ENCODE measurements around the gene GAS7. TPM values are rescaled to one million over a fixed set of nuclear protein-coding genes. Genes with fewer than 3 reads are reported as not detected.

GAS7 gene
- total and polyA plus RNA-seq, 2 of the 13 experiments (the other 11 are each of a cell fraction or from before 2014, with no cell fraction given) = 1.0 to 5.2 TPM

GRCh38 chr17:10116267-10116666, 82.1 kb downstream of the GAS7 start:
- POLR2A ChIA-PET = no interaction called here
- Histone ChIP-seq H3K4me1 (ENCODE audit: insufficient read depth, low read length) (no peaks in the 10 kb centered on the region), H3K79me2 (ENCODE audit: insufficient read depth, low read length) (no peaks in the 10 kb centered on the region), H3K9me3 (ENCODE audit: low read length) (no peaks in the 10 kb centered on the region), H3K36me3 (replicated peaks in 1 of 2; ENCODE audit: control insufficient read depth in 1 of 2, insufficient read depth in 2 of 2, low read length in 2 of 2) (no peaks in the 10 kb centered on the region), H3K4me2 (ENCODE audit: low read depth, low read length) (no peak overlapping the region), H3K4me3 (replicated peaks in 1 of 3; ENCODE audit: insufficient read depth in 1 of 3, low read depth in 2 of 3, low read length in 3 of 3) (no peak overlapping the region), H2AFZ (ENCODE audit: low read length) (no peak overlapping the region), H3K27ac (ENCODE audit: extremely low read length, insufficient read depth, low read length) (no peak overlapping the region), H3K27me3 (ENCODE audit: control insufficient read depth in 1 of 2, insufficient read depth in 2 of 2, low read length in 2 of 2) (peaks cover 0 to 18% of the 10 kb centered on the region in 2 experiments; a peak in 3 of 5 replicates), H3K9ac (ENCODE audit: insufficient read depth, low read depth, low read length) (no peak overlapping the region), H4K20me1 (ENCODE audit: insufficient read depth, low read length) (no peaks in the 10 kb centered on the region)
- BruUV-seq (replicated peaks) = no TSS peak
- ATAC-seq (no peak), DNase-seq (ENCODE audit: low spot score) (no peak), FAIRE-seq (no peak)
- CTCF ChIA-PET (ENCODE audit: low intra/inter-chr PET ratio, low total read pairs) = no interaction called here
- in situ Hi-C loops (cut with HindIII; ENCODE audit: extremely low pct_ligation_motif_present, low pct_unique_long_range_greater_than_20kb) = loop anchor here (25.0 kb wide), 1 partner anchor 96 kb away; no protein-coding TSS in a partner anchor
- 35% methylated on average over 5 of the region's 5 CpGs for WGBS (ENCODE audit: low lambda C conversion rate)
- intact Hi-C loops (cut with micrococcal nuclease; ENCODE audit: unreplicated experiment) = no loop called here
- no peak for TF ChIP-seq ZNF234 (CRISPR knock-in tag; conservative IDR thresholded peaks at IDR 0.05)
- TF ChIP-seq TARDBP (CRISPR knock-in tag; IDR thresholded peaks at IDR 0.05) = no peak
- TF ChIP-seq ARID3A (IDR thresholded peaks at IDR 0.05; ENCODE audit: low read depth, low read length) = no peak
- TF ChIP-seq FOXO1 (CRISPR knock-in tag; IDR thresholded peaks at IDR 0.05) = no peak
- TF ChIP-seq ZSCAN9 (CRISPR knock-in tag; IDR thresholded peaks at IDR 0.05; ENCODE audit: borderline replicate concordance) = no peak
- no peak for TF ChIP-seq ZFAT (CRISPR knock-in tag; conservative IDR thresholded peaks at IDR 0.05)
- no peak for TF ChIP-seq POLR2A (IDR thresholded peaks at IDR 0.05; ENCODE audit: insufficient read depth in 1 of 2, low read depth in 2 of 2, low read length in 2 of 2)
- TF ChIP-seq TP53 (CRISPR knock-in tag; conservative IDR thresholded peaks at IDR 0.05) = no peak
- TF ChIP-seq KDM1A (CRISPR knock-in tag; IDR thresholded peaks at IDR 0.05) = no peak
- TF ChIP-seq CREM (IDR thresholded peaks at IDR 0.05) = no peak
- no peak for TF ChIP-seq CREM (CRISPR knock-in tag; IDR thresholded peaks at IDR 0.05)
- TF ChIP-seq GATAD2A (CRISPR knock-in tag; IDR thresholded peaks at IDR 0.05) = no peak
- no peak for TF ChIP-seq ZNF749 (CRISPR knock-in tag; IDR thresholded peaks at IDR 0.05; ENCODE audit: borderline replicate concordance)
- no peak for TF ChIP-seq ZNF713 (CRISPR knock-in tag; IDR thresholded peaks at IDR 0.05)
- no peak for TF ChIP-seq ZFP91 (CRISPR knock-in tag; IDR thresholded peaks at IDR 0.05; ENCODE audit: borderline replicate concordance)
- no peak for TF ChIP-seq ZSCAN21 (CRISPR knock-in tag; IDR thresholded peaks at IDR 0.05; ENCODE audit: borderline replicate concordance)
